ENCODE measurements around the gene LARGE1. TPM values are rescaled to one million over a fixed set of nuclear protein-coding genes. Genes with fewer than 3 reads are reported as not detected.

LARGE1 gene
- total RNA-seq, 1 donor: 22.8 TPM

- no peak overlapping the region for H3K4me2 ChIP-seq (ENCODE audit: insufficient read depth, low read length)
- no peaks in the 10 kb centered on the region for H3K9me3 ChIP-seq (ENCODE audit: low read depth, low read length)
- H3K4me1 ChIP-seq (ENCODE audit: insufficient read depth, low read length): no peaks in the 10 kb centered on the region
- no peaks in the 10 kb centered on the region for H3K36me3 ChIP-seq (ENCODE audit: insufficient read depth, low read length)
- TF ChIP-seq, protein P1, sequence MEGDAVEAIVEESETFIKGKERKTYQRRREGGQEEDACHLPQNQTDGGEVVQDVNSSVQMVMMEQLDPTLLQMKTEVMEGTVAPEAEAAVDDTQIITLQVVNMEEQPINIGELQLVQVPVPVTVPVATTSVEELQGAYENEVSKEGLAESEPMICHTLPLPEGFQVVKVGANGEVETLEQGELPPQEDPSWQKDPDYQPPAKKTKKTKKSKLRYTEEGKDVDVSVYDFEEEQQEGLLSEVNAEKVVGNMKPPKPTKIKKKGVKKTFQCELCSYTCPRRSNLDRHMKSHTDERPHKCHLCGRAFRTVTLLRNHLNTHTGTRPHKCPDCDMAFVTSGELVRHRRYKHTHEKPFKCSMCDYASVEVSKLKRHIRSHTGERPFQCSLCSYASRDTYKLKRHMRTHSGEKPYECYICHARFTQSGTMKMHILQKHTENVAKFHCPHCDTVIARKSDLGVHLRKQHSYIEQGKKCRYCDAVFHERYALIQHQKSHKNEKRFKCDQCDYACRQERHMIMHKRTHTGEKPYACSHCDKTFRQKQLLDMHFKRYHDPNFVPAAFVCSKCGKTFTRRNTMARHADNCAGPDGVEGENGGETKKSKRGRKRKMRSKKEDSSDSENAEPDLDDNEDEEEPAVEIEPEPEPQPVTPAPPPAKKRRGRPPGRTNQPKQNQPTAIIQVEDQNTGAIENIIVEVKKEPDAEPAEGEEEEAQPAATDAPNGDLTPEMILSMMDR (IDR thresholded peaks at IDR 0.05; ENCODE audit: extremely low read depth, low read depth, low read length): no peak
- H3K79me2 ChIP-seq (ENCODE audit: insufficient read depth, low read length): no peaks in the 10 kb centered on the region
- peaks cover 5% of the 10 kb centered on the region for H4K20me1 ChIP-seq (ENCODE audit: insufficient read depth, low read length)
- H3K27ac ChIP-seq (ENCODE audit: low read depth, low read length): no peak overlapping the region
- H3K4me3 ChIP-seq (ENCODE audit: insufficient read depth, low read length): no peak overlapping the region
- H3K27me3 ChIP-seq (ENCODE audit: insufficient read depth, low read length): no peaks in the 10 kb centered on the region
- H2AFZ ChIP-seq (ENCODE audit: low read length): no peak overlapping the region
- DNase-seq (ENCODE audit: insufficient read length, low spot score, missing footprints): no peak
These were observed 154.2 kb downstream of the LARGE1 start for GRCh38 chr22:33766091-33766490.

- Histone ChIP-seq H3K4me3 (ENCODE audit: insufficient read depth, low read length) (no peak overlapping the region), H3K4me1 (ENCODE audit: insufficient read depth, low read length) (no peaks in the 10 kb centered on the region), H3K27ac (ENCODE audit: low read depth, low read length) (no peak overlapping the region), H3K79me2 (ENCODE audit: insufficient read depth, low read length) (no peaks in the 10 kb centered on the region), H3K36me3 (ENCODE audit: insufficient read depth, low read length) (no peaks in the 10 kb centered on the region), H2AFZ (ENCODE audit: low read length) (no peak overlapping the region), H3K27me3 (ENCODE audit: insufficient read depth, low read length) (no peaks in the 10 kb centered on the region), H4K20me1 (ENCODE audit: insufficient read depth, low read length) (no peaks in the 10 kb centered on the region), H3K9me3 (ENCODE audit: low read depth, low read length) (no peaks in the 10 kb centered on the region), H3K4me2 (ENCODE audit: insufficient read depth, low read length) (no peak overlapping the region)
- DNase-seq (ENCODE audit: insufficient read length, low spot score, missing footprints): no peak
- TF ChIP-seq, protein P1 (IDR thresholded peaks at IDR 0.05; ENCODE audit: extremely low read depth, low read depth, low read length): no peak
These were observed 161.3 kb downstream of the LARGE1 start for GRCh38 chr22:33758961-33759360.

- no peak for DNase-seq (ENCODE audit: insufficient read length, low spot score, missing footprints)
- no peaks in the 10 kb centered on the region for H3K4me1 ChIP-seq (ENCODE audit: insufficient read depth, low read length)
- TF ChIP-seq, protein P1 (IDR thresholded peaks at IDR 0.05; ENCODE audit: extremely low read depth, low read depth, low read length): no peak
- H2AFZ ChIP-seq (ENCODE audit: low read length): no peak overlapping the region
- H4K20me1 ChIP-seq (ENCODE audit: insufficient read depth, low read length): no peaks in the 10 kb centered on the region
- no peaks in the 10 kb centered on the region for H3K9me3 ChIP-seq (ENCODE audit: low read depth, low read length)
- no peak overlapping the region for H3K4me2 ChIP-seq (ENCODE audit: insufficient read depth, low read length)
- no peak overlapping the region for H3K27ac ChIP-seq (ENCODE audit: low read depth, low read length)
- no peaks in the 10 kb centered on the region for H3K27me3 ChIP-seq (ENCODE audit: insufficient read depth, low read length)
- no peaks in the 10 kb centered on the region for H3K79me2 ChIP-seq (ENCODE audit: insufficient read depth, low read length)
- no peaks in the 10 kb centered on the region for H3K36me3 ChIP-seq (ENCODE audit: insufficient read depth, low read length)
- H3K4me3 ChIP-seq (ENCODE audit: insufficient read depth, low read length): no peak overlapping the region
These were observed 162.3 kb downstream of the LARGE1 start for GRCh38 chr22:33757802-33758483.

- no peaks in the 10 kb centered on the region for H3K9me3 ChIP-seq (ENCODE audit: low read depth, low read length)
- TF ChIP-seq, protein P1 (IDR thresholded peaks at IDR 0.05; ENCODE audit: extremely low read depth, low read depth, low read length): no peak
- no peak overlapping the region for H3K4me3 ChIP-seq (ENCODE audit: insufficient read depth, low read length)
- H3K27me3 ChIP-seq (ENCODE audit: insufficient read depth, low read length): no peaks in the 10 kb centered on the region
- no peak overlapping the region for H3K27ac ChIP-seq (ENCODE audit: low read depth, low read length)
- no peak overlapping the region for H3K4me2 ChIP-seq (ENCODE audit: insufficient read depth, low read length)
- H3K79me2 ChIP-seq (ENCODE audit: insufficient read depth, low read length): no peaks in the 10 kb centered on the region
- H2AFZ ChIP-seq (ENCODE audit: low read length): no peak overlapping the region
- no peaks in the 10 kb centered on the region for H4K20me1 ChIP-seq (ENCODE audit: insufficient read depth, low read length)
- DNase-seq (ENCODE audit: insufficient read length, low spot score, missing footprints): no peak
- H3K36me3 ChIP-seq (ENCODE audit: insufficient read depth, low read length): no peaks in the 10 kb centered on the region
- H3K4me1 ChIP-seq (ENCODE audit: insufficient read depth, low read length): no peaks in the 10 kb centered on the region
These were observed 163.1 kb downstream of the LARGE1 start for GRCh38 chr22:33757041-33757801.

All from osteoblast (primary cell).